ENCODE results near the gene HIVEP3. TPM values are rescaled to one million over a fixed set of nuclear protein-coding genes. Genes with fewer than 3 reads are reported as not detected.

Gene HIVEP3
- total RNA-seq, 1 donor from 2014 or later: 1.2 TPM

- TF ChIP-seq CTCF (conservative IDR thresholded peaks at IDR 0.05): no peak
- H3K27ac Mint-ChIP-seq (ENCODE audit: unreplicated experiment): no peak overlapping the region
- no peak for DNase-seq (ENCODE audit: low read depth, low spot score)
- no peaks in the 10 kb centered on the region for H3K27me3 Mint-ChIP-seq (ENCODE audit: low read depth)
- no peak overlapping the region for H3K4me3 Mint-ChIP-seq
- H3K9me3 Mint-ChIP-seq: no peaks in the 10 kb centered on the region
- no peaks in the 10 kb centered on the region for H3K36me3 Mint-ChIP-seq (ENCODE audit: low read depth)
- peaks cover 12% of the 10 kb centered on the region for H3K4me1 Mint-ChIP-seq
Observed at GRCh38 chr1:41646186-41646585, 272.5 kb downstream of the HIVEP3 start.

- H3K27me3 Mint-ChIP-seq (ENCODE audit: low read depth): no peaks in the 10 kb centered on the region
- no peak overlapping the region for H3K4me3 Mint-ChIP-seq
- H3K9me3 Mint-ChIP-seq: no peaks in the 10 kb centered on the region
- no peak for DNase-seq (ENCODE audit: low read depth, low spot score)
- H3K27ac Mint-ChIP-seq (ENCODE audit: unreplicated experiment): no peak overlapping the region
- peaks cover 8% of the 10 kb centered on the region for H3K4me1 Mint-ChIP-seq
- H3K36me3 Mint-ChIP-seq (ENCODE audit: low read depth): no peaks in the 10 kb centered on the region
- no peak for TF ChIP-seq CTCF (conservative IDR thresholded peaks at IDR 0.05)
Observed at GRCh38 chr1:41645062-41645461, 273.7 kb downstream of the HIVEP3 start.

GRCh38 chr1:41642922-41643821, 275.6 kb downstream of the HIVEP3 start:
- H3K4me3 Mint-ChIP-seq: no peak overlapping the region
- H3K9me3 Mint-ChIP-seq: no peaks in the 10 kb centered on the region
- no peak for TF ChIP-seq CTCF (conservative IDR thresholded peaks at IDR 0.05)
- H3K27ac Mint-ChIP-seq (ENCODE audit: unreplicated experiment): no peak overlapping the region
- no peaks in the 10 kb centered on the region for H3K4me1 Mint-ChIP-seq
- no peak for DNase-seq (ENCODE audit: low read depth, low spot score)
- peaks cover 9% of the 10 kb centered on the region for H3K27me3 Mint-ChIP-seq (ENCODE audit: low read depth)
- H3K36me3 Mint-ChIP-seq (ENCODE audit: low read depth): no peaks in the 10 kb centered on the region

GRCh38 chr1:41641941-41642527, 276.7 kb downstream of the HIVEP3 start:
- Mint-ChIP-seq H3K9me3 (no peaks in the 10 kb centered on the region), H3K36me3 (ENCODE audit: low read depth) (no peaks in the 10 kb centered on the region), H3K4me3 (no peak overlapping the region), H3K4me1 (no peaks in the 10 kb centered on the region), H3K27me3 (ENCODE audit: low read depth) (peaks cover 9% of the 10 kb centered on the region), H3K27ac (ENCODE audit: unreplicated experiment) (no peak overlapping the region)
- TF ChIP-seq CTCF (conservative IDR thresholded peaks at IDR 0.05): no peak
- DNase-seq (ENCODE audit: low read depth, low spot score): no peak

- Mint-ChIP-seq H3K4me1 (no peaks in the 10 kb centered on the region), H3K27me3 (ENCODE audit: low read depth) (peaks cover 9% of the 10 kb centered on the region), H3K36me3 (ENCODE audit: low read depth) (no peaks in the 10 kb centered on the region), H3K4me3 (no peak overlapping the region), H3K27ac (ENCODE audit: unreplicated experiment) (no peak overlapping the region), H3K9me3 (no peaks in the 10 kb centered on the region)
- TF ChIP-seq CTCF (conservative IDR thresholded peaks at IDR 0.05): no peak
- DNase-seq (ENCODE audit: low read depth, low spot score): no peak
Observed at GRCh38 chr1:41641475-41641814, 277.3 kb downstream of the HIVEP3 start.

All from neural crest cell (in vitro differentiated cells).